GDM1 (cell line): Measurements from ENCODE around the gene SLIT1.
A peak's percentile ranks its signal among the peaks of the same experiment; 100 is the strongest.

Source experiments
- DNase-seq: peaks from one replicate; lab custom pipeline; 2025; lab: John Stamatoyannopoulos, UW

SLIT1 gene

DNA sequence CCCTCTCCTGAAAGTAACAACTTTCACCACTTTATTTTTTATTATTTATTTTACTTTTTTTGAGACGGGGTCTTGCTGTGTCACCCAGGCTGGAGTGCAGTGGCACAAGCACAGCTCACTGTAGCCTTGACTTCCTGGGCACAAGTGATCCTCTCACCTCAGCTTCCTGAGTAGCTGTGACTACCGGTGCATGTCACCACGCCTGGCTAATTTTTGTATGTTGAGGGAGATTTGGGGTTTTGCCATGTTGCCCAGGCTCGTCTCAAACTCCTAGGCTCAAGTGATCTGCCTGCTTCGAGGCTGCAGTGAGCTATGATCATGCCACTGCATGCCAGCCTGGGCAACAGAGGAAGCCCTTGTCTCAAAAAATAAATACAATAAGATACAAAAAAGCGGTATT is 14.9 kb upstream of the SLIT1 start:
- no peak for DNase-seq

DNA sequence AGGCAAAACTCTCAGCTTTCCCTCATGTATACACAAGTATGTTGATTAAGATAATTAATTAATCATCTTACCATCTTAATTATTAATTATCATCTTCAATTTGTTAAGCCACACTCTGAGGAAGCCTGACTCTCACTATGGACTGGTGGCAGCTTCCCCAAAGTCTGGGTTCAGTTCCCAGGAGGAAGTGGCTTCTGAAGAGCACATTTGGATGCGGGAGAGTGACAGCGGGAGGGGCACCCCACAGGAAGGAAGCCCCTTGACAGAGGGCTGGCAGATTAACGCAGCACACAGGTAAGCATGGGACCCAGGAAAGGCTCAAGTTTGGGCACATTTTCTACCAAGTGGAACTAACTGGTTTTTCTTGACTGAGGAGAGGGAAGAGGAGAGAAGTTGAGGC is 13.4 kb upstream of the SLIT1 start:
- no peak for DNase-seq

DNA sequence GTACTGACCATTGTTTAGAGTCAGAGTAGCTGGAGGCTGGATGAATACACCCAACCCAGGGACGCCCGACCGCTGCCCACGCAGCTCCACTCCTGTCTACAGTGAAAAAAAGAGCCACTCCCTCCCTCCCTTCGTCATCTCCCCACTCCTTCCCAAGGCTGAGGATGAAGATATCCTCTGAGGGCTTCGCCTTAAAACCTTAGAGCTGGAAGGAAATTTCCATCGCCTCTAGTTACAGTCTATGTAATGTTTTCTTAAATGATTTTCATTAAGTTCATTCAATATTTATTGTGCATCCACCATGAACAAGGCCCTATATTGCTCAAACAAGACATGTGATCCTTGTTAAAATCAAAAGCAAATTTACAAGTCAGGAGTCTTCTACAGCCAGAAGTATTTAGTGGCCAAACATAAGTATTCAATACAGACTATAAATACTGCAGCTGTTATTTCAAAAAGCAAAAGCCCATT is 11.3 kb upstream of the SLIT1 start:
- no peak for DNase-seq

DNA sequence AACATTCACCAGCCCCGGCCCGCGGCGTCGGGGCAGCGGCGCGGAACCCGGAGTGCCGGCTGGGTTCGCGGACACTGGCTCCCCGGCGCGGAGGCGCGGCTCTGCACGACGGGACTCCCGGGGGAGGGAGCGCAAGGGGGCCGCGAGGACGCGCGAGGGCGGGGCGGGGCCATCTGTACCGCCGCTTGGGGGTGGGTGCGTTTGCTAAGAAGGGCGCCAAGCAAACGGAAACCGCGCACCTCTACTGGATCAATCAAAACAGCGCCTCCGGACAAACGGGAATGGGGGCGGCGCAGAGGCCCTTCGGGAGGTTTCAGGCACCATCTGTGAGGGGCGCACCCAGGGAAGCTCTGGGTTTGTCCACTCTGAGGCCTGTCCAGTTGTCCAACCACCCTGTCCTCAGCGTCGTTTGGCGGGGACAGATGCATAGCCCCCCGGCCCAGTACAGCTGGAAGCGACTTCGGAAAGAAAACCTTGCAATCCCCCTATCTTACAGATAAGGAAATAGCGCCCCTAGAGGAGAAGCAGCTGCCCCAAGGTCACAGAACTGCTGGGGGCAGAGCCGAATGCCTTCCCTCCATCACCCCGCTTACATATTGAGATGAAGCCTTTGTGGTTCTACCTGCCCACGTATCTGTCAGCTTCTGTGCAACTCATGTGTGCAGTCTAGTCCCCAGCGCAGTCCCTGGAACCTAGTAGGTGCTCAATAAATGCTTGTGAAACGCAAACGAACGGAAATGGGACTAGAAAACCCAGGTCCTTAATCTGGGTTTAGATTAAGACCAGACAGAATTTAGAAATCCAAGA is 10.7 kb upstream of the SLIT1 start:
- peak; percentile 29 for DNase-seq

DNA sequence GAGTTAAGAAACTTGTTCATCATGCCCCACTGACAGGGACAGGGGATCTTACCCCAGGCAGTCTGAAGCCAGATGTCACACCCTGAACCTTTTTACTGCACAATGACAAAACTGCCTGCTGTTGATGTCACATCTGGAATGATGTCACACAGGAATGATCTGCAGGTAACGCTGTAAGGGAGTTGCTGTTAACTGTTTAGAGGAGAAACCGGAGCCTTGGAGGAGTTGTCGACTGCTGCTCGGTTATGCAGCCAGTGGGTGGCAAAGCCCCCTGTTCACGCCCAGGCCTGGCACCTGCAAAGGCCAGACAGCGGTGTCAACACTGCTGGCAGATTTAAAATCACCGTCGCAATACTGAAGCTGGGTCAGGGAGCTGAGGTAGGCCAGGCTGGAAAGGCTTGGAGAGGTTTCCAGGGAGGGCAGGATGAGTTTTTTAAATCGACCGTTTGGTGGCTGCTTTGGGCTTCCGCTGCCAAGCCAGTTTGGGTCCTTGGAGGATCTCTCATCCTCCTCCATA is 10.0 kb upstream of the SLIT1 start:
- DNase-seq, result no peak

DNA sequence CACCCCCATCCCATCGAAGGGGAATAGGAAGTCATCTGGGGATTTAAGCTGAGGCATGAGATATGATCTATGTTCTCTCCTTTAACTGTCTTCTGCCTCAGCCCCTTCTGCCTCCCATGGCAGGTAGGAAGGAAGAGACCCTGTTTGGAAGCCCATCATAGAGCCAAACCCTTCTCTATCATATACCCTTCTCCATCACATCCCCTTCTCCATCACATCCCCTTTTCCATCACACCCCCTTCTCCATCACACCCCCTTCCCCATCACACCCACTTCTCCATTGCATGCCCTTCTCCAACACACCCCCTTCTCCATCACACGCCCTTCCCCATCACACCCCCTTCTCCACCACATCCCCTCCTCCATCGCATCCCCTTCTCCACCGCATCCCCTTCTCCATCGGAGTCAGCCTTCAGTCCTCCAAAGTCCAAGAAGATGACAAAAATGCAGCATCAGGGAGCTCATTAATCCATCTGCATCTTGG is 7.2 kb upstream of the SLIT1 start:
- no peak for DNase-seq

DNA sequence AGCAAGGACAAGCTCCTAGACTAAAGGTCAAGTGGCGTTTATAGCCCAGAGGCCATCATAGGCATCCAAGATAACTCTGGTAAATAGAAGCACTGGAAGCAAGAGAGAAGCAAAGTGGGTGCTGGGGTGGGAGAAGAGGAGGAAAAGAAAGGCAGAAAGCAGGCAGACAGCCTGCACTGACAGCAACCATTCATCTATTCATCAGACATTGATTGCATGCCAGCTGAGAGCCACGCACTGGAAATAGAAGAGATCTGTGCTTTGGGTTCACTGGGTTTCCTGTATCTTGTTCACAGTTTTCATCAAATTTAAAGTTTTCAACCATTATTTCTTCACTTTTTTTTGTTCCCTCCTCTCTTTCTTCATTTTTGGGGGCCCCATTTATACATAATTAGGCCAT is 4.7 kb upstream of the SLIT1 start:
- no peak for DNase-seq

DNA sequence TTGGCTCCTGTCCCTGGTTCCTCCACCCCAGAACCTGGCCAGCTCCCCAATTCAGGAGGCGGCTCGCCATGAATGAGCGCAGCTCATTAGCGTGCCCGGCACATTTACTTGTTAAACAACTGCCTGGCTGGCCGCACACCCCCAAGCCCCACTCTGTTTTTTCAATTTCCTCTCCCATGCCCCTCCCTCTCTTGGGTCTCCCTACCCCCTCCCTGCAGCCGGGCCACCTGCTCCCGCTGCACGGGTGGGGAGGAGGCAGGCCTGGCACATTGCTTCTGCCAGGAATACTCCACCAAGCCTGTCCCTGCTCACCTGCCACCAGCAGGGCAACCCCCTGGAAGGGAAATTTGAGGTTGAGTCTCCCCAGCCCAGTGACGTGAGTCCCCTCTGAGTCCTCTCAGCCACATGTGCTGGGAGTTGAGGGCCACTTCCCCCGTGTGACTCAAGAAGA is 2.5 kb upstream of the SLIT1 start:
- no peak for DNase-seq

DNA sequence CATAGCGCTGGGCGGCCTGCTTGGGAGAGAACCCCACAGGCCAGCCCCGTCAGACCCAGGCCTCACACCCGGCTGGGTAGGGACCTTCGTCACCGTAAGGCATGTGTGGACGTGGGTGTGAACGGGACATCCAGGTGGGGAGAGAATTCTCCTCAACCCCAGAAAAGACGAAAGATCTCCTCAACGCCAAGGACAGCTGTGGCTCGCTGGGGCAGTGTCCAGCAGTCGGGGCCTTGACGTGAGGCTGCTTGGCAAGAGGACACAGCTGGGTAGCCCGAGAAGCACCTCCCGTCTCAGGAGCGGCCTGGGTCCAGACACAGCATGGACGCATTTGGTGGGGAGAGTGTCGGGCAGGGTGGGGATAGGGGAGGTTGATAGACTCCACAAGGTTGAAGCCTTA is 1.2 kb upstream of the SLIT1 start:
- DNase-seq, result no peak

DNA sequence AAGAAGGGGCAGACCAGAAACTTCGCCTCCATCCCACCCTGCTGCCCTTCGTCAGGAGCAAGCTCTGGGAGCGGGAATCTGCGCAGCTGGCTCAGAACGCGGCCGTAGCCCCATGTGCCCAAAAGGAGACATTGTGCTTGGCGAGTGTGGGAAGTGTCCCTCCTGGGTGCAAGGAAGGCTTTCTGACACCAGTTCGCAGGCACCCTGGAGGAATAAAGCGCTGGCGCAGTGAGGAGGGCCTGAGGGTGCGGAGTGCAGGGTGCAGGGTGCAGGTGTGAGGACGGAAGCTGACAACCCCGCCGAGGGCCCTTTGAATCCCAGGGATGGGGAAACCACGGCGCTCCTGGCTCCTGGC is 811 bp downstream of the SLIT1 start:
- no peak for DNase-seq

DNA sequence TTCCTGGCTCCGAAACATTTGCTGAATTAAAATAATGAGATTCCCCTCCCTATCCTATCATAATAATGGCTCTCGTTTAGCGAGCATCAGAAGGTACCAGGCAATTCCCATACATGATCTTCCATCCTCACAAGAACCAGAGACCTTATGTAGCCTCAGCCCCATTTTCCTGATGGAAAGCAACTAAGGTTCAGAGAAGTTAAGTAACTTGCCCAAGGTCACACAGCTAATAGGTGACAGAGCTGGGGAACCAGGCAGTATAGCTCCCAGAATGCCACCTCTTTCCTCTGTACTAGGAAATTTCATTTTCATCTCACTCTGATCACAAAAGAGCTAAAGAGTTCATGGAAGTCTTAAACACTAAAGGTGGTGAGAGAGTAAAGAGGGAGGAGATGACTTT is 2.4 kb downstream of the SLIT1 start:
- no peak for DNase-seq

DNA sequence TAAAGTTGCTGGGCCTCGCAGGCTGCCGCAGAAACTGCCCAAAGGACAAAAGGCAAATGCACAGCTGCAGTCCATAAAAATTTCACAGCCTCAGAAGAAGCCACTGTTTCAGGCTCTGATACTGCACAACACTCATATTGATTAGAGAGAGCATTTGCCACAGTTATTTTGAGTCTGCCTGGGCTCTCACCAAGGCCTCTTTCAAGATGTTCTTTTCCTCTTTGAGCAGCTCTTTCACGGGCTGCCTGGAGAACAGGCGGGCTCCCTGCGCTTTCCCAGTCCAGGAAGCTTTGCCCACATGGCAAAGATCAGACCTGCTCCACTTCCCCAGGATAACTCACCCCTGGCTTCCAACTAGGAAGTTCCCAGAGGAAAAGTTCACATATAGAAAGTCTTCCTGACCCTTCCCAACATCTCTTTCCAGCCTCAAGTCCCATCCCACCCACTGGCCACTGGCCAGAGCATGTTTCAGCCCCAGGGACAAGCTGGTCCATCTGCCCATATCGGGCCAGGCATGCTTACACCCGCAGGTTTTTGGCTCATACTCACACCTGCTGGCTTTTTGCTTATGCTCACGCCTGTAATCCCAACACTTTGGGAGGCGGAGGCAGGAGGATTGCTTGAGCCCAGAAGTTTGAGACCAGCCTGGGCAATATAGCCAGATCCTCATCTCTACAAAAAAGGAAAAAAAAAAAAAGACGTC is 3.3 kb downstream of the SLIT1 start:
- DNase-seq, result no peak

DNA sequence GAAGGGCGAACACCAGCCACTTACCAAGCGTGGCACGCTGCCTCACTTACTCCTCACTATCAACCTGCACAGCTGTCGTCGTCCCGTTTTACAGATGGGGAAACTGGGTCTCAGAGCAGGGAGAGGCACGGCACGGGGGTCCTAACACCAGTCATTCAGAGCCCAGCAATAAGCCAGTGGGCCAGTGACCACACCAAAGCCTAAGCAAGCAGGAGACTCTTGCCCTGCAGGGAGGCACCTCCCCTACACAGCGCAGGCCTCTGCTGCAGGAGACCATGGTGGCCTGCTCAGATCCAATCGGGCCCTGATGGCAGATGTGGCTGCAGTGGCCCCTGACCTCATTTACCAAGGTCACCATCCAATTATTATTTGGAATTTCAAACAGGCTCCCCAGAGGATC is 4.8 kb downstream of the SLIT1 start:
- no peak for DNase-seq

DNA sequence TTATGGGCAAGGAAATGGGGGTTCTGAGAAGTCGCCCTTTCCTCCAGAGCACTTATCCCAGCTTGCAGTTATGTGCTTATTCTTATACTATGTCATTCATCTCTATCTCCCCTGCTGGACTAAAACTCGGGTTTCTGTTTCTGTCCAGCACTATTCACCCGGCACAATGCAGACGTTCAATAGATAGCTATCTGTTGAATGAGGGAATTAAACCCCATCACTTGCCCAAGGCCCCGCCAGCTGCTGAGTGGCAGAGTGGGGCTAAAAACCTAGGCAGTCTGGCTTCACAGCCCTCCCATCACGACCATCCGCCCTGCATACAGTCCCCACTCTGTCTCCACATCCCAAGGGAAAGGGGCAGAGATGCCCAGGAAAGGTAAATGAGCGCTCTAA is 5.4 kb downstream of the SLIT1 start:
- DNase-seq, result no peak

DNA sequence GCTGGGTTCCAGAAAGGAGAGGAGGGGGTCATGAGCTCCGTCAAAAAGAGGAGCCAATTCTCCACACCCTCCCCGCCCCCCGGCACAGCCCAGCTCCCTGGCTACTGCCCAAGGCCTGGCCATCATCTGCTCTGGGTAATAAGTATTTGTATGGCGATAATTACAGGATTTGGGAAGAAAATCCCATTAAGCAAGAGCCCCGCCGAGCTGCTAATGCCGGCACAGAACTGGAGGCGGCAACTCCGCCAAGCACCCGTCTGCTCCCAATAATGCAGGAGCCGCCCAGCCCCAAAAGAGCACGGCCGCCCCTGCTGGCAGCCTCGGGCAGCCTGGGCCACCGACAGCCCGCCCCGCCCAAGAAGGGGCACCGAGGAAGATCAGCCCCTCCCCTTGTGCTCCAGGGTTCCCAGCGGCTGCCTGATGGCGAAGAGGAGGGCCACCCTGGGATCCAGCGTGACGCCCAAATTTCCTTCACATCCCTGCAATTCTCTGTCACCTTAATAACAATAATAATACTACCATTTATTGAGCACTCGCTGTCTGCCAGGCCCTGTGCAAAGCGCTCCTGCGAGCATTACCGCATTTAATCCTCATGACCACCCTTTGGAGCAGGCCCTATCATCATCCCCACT is 5.9 kb downstream of the SLIT1 start:
- no peak for DNase-seq

DNA sequence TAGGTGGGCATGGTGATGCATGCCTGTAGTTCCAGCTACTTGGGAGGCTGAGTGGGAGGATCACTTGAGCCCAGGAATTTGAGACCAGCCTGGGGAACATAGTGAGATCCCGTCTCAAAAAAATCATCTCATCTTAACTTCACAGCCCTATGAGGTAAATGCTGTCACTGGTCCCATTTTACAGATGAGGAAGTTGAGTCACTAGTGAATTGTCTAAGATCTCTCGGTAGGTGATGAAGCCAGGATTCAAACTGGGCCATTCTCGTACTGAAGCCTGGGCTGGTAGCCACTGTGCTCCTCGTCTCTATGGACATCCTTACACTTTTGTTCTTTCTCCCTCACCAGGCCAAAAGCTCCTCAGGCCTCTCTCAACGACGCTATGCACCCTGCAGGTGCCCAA is 6.4 kb downstream of the SLIT1 start:
- no peak for DNase-seq

DNA sequence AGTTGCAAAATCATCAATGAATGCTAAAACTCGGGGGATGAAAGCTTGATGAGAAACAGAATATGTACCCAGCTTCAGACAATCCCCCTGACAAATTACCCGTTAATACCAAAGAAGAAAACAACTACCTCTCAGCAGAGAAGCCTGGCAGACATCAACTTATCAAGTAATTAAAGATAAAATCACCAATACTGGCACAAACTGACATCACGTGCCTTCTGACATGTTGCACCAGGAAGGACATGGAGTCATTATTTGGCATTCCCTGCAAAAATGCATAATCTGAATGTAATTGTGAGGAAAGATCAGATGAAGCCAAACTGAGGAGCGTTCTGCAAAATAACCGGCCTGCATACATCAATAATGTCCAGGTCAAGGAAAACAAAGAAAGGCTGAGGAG is 7.7 kb downstream of the SLIT1 start:
- DNase-seq, result no peak

DNA sequence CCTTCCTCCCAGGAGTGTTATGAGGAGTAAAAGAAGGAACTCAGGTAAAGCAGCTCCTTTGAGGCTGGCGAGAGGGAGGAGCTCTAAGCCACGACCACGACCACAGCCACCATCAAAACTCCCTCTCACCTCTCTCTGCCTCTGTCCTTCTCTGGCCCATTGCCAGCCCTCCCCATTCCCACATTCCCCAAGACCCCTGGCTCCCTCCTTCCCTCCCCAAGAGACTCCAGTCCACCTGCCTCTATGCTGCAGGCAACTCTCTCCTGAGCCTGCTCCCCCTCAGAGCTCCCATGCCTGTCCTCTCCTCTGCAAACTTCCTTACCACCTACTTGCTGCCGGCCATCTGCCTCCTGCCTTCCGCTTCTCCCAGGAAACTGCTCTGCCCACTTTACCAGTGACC is 9.5 kb downstream of the SLIT1 start:
- no peak for DNase-seq

DNA sequence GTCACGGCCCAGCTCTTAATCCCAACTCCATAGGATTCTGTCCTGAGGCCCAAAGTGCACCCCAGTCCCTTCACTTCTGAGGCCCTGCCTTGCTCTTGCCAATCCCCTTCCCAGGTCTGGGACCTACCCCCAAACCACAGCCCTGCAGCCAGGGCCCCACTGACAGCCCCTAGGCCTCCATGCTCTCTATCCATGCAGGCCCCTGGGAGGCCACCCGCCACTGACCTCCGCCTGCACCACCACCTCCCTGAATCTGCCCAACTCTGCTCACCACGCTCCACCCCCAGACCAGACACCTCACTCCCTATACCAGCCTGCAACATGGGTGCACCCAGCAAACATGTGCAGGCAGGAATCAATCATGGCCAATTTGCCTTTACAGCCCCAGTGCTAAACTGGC is 10.2 kb downstream of the SLIT1 start:
- no peak for DNase-seq

DNA sequence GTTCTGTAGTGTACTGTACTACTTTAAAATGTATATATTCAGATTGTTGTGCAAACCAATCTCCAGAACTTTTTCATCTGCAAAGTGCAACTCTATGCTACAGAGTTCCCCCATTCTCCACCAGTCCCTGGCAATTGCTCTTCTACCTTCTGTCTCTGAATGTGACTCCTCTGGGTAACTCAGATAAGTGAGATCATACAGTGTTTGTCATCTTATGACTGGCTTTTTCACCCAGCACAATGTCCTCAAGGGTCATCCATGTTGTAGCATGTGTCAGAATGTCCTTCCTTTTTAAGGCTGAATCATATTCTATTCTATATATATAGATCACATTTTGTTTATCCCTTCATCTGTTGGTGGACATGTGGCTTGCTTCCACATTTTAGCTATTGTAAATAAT is 10.8 kb downstream of the SLIT1 start:
- no peak for DNase-seq

DNA sequence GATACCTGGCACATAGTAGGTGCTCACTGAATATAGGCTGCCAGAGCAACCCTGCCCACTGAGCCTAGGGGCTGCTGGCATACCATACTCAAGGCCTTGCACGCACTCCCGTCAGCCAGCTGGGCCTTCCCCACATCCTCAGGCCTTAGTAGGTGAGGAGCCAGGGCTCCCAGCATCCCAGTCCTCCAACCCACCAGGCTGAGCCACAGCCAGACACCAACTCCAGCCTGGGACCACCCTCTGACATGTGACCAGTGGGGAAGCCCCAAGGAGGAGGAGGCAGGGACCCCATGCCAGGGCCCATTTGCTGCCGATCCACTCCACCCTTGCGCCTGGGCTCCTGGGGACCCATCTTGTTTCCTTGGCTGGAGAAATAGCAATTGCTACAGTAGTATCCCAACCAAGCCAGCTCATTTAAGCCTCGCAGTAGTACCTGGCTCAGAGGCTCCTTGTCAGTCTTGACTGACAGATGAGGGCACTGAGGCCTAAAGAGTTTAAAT is 11.4 kb downstream of the SLIT1 start:
- no peak for DNase-seq

DNA sequence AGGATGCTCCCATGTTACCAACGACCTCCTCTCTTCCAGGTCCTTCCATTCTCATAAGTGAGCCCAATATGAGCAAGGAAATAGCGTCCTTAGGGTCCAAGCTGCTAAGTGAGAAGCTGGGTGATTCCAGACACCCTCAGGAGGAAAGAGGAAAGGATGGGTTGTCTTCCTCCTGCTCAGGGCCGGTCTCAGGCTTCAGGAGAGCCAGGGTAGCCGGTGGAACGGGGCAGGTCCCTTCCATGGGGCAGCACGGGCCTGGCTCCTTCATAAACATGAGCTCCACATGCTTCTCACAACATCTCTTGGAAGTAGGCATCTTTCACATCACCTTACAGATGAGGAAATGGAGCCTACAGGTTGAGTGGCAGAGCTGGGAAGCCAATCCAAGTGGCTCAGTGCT is 12.7 kb downstream of the SLIT1 start:
- no peak for DNase-seq

DNA sequence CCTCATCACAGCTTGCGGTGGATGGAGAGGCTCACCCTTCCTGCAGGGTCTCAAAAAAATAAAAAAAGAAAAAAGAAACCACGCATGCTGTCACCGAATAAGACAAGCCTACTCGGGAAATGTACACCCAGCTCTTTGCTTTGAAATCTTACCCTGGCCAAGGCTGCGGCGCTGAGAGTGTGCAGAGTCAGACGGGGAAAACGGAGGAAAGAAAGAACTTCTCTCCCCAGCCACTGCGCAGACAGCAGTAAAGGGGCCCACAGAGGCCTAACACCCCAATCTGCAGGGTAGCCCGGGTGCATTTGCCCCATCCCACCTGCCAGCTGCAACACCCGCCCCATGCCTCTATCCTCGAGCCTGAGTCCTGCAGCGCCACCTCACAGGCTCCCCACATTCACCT is 14.8 kb downstream of the SLIT1 start:
- no peak for DNase-seq
